ENCODE results near the gene DNAL4. TPM values are rescaled to one million over a fixed set of nuclear protein-coding genes. Genes with fewer than 3 reads are reported as not detected.

DNAL4 gene
- polyA plus RNA-seq, 2 of the 4 experiments (the other 2 are of a cell fraction), result 7.7 to 9.8 TPM

DNA sequence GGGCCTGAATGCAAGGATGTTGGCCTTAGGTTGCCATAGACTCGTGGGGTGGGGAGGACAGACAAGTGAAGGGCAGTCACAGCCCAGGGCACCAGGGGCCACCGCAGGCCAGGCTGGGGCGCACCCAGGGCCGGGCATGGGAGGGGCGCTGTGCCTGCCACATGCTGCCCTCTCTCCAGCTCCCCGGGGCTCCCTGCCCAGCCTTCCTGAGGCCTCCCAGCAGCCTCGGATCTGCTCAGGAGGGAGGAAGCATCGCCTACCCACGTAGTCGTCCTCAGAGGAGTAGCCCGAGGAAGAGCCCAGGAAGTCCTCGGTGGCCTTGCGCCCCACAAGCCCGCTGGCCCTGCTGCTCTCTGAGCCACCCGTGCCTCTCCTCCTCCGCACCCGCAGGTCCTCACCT, 43.3 kb downstream of the DNAL4 start:
- no peak for DNase-seq (ENCODE audit: low read depth in 1 of 2, low spot score in 1 of 2)
- no peak for FAIRE-seq
- no peak for ATAC-seq
- TF ChIP-seq RFX5 (IDR thresholded peaks at IDR 0.05), result no peak
- TF ChIP-seq BHLHE40 (IDR thresholded peaks at IDR 0.05; ENCODE audit: low read depth, low read length), result no peak
- TF ChIP-seq NFE2L2 (conservative IDR thresholded peaks at IDR 0.05; ENCODE audit: low read length), result no peak
- no peak for TF ChIP-seq CBX2 (IDR thresholded peaks at IDR 0.05; ENCODE audit: borderline replicate concordance, low read depth)
- TF ChIP-seq, protein P1, sequence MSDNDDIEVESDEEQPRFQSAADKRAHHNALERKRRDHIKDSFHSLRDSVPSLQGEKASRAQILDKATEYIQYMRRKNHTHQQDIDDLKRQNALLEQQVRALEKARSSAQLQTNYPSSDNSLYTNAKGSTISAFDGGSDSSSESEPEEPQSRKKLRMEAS (IDR thresholded peaks at IDR 0.05), result no peak
- no peak for TF ChIP-seq HOXB5 (CRISPR knock-in tag; IDR thresholded peaks at IDR 0.05)
- TF ChIP-seq EP300 (IDR thresholded peaks at IDR 0.05), result no peak
- TF ChIP-seq ZC3H11A (IDR thresholded peaks at IDR 0.05), result no peak
- TF ChIP-seq ATOH8 (CRISPR knock-in tag; IDR thresholded peaks at IDR 0.05; ENCODE audit: low read depth), result no peak
- TF ChIP-seq NPAS2 (CRISPR knock-in tag; IDR thresholded peaks at IDR 0.05; ENCODE audit: borderline replicate concordance), result no peak
- TF ChIP-seq ZSCAN20 (CRISPR knock-in tag; IDR thresholded peaks at IDR 0.05), result no peak
- no peak for TF ChIP-seq RAD21 (conservative IDR thresholded peaks at IDR 0.05 in 1 of 2, IDR thresholded peaks at IDR 0.05 in 1 of 2)
- TF ChIP-seq HES2 (IDR thresholded peaks at IDR 0.05), result no peak
- TF ChIP-seq EHF (CRISPR knock-in tag; IDR thresholded peaks at IDR 0.05), result no peak
- TF ChIP-seq RCOR1 (IDR thresholded peaks at IDR 0.05; ENCODE audit: low read depth, low read length), result no peak
- no peak for TF ChIP-seq REST (IDR thresholded peaks at IDR 0.05)
- TF ChIP-seq SREBF2 (IDR thresholded peaks at IDR 0.05), result no peak
- H3K9me3 ChIP-seq, result no peaks in the 10 kb centered on the region
- no peak overlapping the region for H3K4me3 ChIP-seq
- 100% methylated on average over 2 of the region's 17 CpGs for WGBS (ENCODE audit: missing lambda C conversion rate)
- ChIA-PET POLR2A (no interaction called here), CTCF (interaction anchor here (0.8 to 2.2 kb wide), 6 partner anchors 15 to 252 kb away, joined by 3 to 6 read pairs (median 4); no protein-coding TSS in a partner anchor)
- peaks cover 12% of the 10 kb centered on the region for H3K4me1 ChIP-seq
- no peak overlapping the region for H3K4me2 ChIP-seq
- no peak overlapping the region for H3K27ac ChIP-seq

DNA sequence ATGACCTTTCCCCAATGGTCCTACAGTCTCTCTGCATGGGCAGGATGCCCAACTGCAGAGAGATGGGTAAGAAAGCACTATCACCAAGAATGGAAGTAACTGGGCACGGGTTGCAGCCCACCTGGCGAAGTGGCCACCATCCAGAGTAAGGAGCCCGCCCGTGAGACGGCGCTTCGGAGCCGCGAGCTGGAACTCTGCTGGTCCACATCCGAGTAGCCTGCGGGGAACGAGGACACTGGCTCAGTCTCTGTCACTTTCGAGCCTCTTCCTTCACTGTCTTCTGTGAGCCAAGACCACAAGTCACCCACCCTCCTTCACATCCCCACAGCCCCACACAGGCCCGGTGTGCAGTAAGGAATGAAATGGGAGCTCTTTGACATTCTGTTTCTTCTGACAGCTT, 43.8 kb downstream of the DNAL4 start:
- CTCF ChIA-PET, result interaction anchor here (0.8 to 2.7 kb wide), 6 partner anchors 16 to 253 kb away, joined by 3 to 6 read pairs (median 5); no protein-coding TSS in a partner anchor
- POLR2A ChIA-PET, result no interaction called here
- Histone ChIP-seq H3K27ac (no peak overlapping the region), H3K4me1 (peaks cover 12% of the 10 kb centered on the region), H3K4me3 (no peak overlapping the region), H3K4me2 (no peak overlapping the region), H3K9me3 (no peaks in the 10 kb centered on the region)
- no peak for TF ChIP-seq JUN (IDR thresholded peaks at IDR 0.05)
- TF ChIP-seq, protein P1 (IDR thresholded peaks at IDR 0.05), result no peak
- TF ChIP-seq KDM1A (IDR thresholded peaks at IDR 0.05; ENCODE audit: low read depth), result no peak
- no peak for TF ChIP-seq MYC (IDR thresholded peaks at IDR 0.05; ENCODE audit: borderline replicate concordance, low read length)
- no peak for TF ChIP-seq JUNB (IDR thresholded peaks at IDR 0.05)
- no peak for TF ChIP-seq TP53 (CRISPR knock-in tag; IDR thresholded peaks at IDR 0.05)
- 97% methylated on average over 14 of the region's 14 CpGs for WGBS (ENCODE audit: missing lambda C conversion rate)
- DNase-seq (ENCODE audit: low read depth in 1 of 2, low spot score in 1 of 2) (no peak), ATAC-seq (no peak), FAIRE-seq (no peak)
